HG03432 (cell line): Measurements from ENCODE around the gene CDC27.
"Not testable (repeated sequence)": the region's sequence is repeated elsewhere in the genome, so short reads cannot be mapped to it uniquely, and the experiment has no call there.

Experiments
- ATAC-seq: cut with Tn5 transposase; IDR thresholded peaks from one replicate; pipeline ENCODE4 v1.9.1; 2021; ENCODE audit warnings: mild to moderate bottlenecking, moderate library complexity; ENCODE audit not compliant: unreplicated experiment

The CDC27 gene, protein sequence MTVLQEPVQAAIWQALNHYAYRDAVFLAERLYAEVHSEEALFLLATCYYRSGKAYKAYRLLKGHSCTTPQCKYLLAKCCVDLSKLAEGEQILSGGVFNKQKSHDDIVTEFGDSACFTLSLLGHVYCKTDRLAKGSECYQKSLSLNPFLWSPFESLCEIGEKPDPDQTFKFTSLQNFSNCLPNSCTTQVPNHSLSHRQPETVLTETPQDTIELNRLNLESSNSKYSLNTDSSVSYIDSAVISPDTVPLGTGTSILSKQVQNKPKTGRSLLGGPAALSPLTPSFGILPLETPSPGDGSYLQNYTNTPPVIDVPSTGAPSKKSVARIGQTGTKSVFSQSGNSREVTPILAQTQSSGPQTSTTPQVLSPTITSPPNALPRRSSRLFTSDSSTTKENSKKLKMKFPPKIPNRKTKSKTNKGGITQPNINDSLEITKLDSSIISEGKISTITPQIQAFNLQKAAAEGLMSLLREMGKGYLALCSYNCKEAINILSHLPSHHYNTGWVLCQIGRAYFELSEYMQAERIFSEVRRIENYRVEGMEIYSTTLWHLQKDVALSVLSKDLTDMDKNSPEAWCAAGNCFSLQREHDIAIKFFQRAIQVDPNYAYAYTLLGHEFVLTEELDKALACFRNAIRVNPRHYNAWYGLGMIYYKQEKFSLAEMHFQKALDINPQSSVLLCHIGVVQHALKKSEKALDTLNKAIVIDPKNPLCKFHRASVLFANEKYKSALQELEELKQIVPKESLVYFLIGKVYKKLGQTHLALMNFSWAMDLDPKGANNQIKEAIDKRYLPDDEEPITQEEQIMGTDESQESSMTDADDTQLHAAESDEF

DNA sequence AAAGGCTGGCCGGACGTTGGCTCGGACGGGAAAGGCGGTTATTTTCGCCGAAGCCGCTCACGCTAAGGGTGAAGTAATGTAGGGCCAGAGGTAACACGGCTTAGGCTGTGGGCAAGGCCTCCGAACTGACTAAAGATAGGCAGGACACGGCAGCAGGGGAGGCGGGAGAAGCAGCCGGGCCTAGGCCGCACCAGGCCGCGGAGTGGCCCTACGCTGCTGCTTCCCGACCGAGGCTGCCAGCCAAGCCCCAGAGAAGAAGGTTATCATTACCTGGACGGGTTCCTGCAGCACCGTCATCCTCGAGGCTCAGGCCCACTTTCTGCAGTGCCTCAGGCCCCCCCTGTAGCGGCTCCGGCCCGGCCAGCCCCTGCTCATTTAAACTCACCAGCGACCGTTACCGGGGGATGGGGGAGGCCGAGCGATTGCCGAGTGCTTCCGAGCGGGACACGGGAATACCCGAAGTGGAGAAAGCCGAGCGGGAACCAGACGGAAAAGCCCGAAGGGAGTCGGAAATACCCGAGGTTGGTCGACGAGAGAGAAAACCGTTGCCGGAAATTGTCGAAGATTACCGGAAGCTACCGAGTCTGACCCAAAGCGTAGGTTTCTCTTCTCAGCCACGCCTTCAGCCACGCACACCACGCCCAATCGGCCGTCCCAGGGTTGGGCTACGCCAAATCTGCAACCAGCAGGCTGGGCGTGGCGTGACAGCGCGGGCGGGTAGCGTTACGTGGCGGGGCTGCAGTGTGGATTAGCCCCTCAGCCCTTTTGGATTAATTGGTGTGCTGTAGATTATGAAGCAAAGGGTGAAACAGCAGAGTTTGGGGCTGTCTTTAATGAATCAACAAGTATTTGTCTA is at the start of gene CDC27:
Gene CDC27 (minus strand): TSS at position 420 of the 856 bp plus-strand sequence. CDS start 123 bp downstream, at position 297.
- peak; percentile 92 for ATAC-seq

DNA sequence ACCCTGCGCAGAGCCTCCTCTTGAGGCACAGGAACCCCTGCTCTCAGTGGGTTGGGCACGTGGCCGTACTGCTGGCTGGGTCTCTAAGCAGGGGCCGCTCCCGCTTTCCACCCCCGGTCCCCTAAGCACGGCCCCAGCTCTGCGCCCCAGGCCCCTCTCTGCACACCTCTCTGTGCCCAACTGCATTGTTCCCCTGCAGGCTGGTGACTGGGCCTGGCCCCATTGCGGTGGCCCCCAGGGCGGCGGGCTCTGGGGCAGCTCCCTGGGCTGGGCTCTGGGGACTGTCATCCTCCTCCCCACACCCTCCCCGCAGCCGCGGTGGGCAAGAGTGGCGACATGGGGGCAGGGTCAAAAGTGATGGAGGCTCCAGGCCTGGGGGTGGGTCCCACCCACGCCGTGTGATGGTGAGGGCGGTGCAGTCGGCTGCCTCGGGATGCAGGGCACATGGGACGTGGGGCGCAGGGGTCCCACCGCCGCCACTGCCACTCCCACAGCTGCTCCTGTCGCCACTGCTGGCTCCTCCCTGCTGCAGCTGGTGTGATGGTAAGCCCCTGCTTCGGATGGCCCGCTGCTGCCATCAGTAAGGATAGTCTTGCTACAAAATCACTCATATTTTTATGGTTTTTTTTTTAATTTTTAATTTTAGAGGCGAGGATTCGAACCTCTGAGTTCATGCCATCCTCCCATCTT is 49.4 kb upstream of the CDC27 start:
- ATAC-seq: no peak

DNA sequence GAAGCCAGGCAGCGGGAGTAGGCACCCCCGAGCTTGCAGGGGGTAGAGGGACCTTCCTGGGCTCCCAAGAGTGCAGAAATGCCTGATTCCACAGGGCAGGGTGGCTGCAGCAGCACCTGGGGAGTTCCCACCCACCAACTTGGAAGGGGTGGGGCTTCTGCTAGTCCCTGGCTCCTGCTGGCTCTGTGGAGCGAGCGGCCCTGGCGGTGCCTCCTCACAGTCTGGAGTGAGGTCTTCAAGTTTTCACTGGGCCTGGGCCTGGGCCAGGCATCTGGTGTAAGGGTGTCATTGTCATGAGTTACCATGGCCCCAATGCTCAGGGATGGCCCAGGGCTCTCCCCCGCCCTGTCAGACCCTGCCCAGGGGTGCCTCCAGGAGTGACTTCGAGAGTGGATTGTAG is 48.7 kb upstream of the CDC27 start:
- ATAC-seq: no peak

DNA sequence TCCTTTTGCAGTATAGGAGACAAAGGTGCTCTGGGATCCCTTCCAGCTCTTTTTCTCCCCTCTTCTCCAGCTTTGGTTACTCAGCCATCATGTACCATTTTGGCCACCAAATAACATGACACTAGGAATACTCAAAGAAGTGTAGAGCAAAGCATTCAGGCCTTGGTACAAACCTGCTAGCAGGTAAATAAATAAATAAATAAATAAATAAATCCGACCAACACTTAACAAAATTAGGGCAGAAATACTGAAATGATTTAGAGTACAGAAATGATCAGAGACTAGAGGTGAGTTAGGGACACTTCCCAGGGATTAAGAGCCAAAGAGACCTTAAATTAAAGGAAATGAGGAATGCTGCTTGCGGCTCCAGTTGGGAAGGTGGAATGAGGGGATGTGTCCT is 46.8 kb upstream of the CDC27 start:
- no peak for ATAC-seq

DNA sequence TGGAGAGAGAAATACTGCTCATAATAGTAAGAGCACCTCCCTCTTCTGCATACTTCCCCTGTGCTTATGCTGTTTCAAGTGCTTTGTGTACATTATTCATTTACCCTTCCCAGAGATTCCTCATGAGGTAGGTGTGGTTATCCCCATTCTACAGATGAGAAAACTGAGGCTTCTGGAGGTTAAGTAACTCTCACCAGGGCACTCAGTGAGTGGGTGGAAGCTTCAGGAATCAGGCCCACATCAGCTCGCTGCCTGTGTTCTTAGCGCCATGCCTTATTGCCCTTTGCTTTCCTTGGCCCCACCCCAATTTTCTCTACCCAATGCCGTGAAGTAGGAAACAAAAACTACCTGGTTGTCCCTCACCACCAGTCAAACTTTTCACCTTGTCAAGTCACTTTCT is 46.4 kb upstream of the CDC27 start:
- no peak for ATAC-seq

DNA sequence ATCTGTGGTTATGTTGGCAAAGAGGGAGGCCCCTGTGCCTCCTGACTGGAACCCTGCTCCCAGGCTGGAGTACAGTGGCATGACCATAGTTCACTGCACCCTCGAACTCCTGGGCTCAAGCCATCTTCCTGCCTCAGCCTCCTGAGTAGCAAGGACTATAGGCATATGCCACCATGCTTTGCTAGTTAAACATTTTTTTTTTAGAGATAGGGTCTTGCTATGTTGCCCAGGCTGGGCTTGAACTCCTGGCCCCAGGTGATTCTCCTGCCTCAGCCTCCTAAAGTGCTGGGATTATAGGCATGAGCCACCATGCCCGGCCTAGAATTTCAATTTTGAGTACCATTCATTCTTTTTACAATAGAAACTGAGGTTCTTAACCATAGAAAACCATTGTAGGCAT is 43.4 kb upstream of the CDC27 start:
- ATAC-seq: no peak

DNA sequence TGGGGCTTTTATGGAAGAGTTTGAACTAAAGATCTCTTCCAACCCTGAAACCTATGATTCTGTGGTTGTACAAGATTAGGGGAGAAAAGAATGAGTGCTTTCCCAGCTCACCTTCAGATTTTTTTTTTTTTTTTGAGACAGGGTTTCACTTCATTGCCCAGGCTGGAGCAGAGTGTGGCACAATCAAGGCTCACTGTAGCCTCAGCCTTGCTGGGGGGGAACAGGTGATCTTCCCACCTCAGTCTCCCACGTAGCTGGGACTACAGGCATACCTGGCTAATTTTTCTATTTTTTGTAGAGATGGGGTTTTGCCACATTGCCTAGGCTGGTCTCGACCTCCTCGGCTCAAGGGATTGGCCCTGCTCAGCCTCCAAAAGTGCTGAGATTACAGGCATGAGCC is 42.8 kb upstream of the CDC27 start:
- no peak for ATAC-seq

DNA sequence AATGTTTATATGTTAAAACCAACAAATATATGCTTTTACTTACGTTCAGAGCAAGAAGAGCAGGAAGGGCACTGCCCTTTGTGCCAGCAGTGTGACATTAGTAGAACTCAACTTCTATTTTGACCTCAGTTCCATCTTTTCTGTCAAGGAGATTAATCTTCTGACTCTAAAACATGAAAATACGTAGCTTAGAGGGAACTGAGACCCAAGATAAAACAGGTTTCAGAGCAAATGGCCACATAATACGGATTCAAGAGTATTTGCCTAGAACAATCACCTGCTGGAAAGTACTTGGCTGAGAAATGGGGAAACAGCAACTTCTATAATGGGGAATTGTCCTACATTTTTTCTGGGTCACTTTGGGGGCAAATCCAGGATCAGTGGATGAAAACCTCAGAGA is 42.2 kb upstream of the CDC27 start:
- no peak for ATAC-seq

DNA sequence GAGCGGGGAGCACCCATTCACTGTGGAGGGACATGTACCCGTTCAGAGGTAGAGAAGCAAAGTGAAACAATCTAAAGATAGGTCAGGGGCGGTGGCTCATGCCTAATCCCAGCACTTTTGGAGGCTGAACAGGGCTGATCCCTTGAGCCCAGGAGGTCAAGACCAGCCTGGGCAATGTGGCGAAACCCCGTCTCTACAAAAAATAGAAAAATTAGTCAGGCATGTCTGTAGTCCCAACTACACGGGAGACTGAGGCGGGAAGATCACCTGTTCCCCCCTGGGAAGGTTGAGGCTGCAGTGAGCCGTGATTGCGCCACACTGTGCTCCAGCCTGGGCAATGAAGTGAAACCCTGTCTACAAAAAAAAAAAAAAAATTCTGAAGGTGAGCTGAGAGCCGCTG is 41.8 kb upstream of the CDC27 start:
- ATAC-seq: no peak

DNA sequence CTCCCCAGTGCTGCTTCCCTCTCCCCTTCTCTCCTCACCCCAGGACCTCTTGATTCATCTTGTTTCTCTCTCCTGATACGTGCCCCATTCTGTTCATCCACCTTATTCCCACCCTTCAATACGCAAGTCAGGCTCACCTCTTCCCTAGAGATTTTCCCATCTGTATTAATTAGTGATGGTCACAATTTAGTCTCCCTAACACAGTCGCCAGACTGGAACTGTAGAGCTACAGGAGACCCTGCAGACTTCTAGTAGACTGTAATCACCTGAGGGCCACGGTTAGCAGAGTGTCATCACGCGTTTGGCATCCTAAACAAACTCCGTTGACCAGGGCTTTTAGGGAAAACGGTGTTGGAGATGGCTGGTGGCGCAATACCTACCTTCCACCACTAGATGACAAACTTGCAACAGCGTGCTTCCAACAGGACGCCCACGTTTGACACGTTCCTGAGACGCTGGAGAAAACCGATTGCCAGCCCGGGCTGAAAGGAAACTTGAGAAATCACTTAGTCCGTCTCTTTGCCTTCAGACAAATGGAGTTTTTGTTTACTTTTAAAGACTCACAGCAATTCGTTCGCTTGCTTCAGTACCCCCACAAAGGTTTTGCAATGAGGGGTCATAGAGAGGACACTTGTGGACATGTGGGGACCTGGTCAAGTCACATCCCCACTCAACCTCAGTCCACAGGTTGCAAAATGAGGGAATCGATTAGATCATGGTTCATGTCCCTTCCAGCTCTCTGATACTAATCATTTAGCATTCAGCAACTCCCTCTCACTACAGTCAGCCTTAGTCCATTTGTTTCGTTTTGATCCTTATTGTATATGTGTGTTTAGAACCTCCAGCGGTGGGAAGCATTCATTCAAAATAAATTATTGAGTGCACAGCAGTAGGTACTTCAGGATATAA is 40.7 kb upstream of the CDC27 start:
- peak; percentile 51 for ATAC-seq

DNA sequence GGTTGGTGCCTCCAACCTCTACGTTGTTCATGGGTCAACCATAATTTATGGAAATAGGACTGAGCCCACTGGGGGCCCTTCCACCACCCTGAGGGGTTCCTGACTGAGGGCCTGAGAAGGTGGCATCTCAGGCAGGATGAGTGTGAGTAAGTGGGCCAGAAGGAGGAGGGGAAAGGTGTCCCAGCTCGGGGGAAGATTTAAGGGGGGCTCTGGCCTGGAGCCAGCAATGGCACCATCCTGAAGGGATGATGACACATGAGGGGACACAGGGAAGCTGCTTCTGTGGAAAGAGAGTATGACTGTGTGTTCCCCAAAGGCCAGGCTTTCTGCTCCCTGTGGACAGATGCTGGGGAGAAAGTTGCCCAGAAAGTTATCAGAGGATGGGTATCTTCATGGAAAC is 38.8 kb upstream of the CDC27 start:
- no peak for ATAC-seq

DNA sequence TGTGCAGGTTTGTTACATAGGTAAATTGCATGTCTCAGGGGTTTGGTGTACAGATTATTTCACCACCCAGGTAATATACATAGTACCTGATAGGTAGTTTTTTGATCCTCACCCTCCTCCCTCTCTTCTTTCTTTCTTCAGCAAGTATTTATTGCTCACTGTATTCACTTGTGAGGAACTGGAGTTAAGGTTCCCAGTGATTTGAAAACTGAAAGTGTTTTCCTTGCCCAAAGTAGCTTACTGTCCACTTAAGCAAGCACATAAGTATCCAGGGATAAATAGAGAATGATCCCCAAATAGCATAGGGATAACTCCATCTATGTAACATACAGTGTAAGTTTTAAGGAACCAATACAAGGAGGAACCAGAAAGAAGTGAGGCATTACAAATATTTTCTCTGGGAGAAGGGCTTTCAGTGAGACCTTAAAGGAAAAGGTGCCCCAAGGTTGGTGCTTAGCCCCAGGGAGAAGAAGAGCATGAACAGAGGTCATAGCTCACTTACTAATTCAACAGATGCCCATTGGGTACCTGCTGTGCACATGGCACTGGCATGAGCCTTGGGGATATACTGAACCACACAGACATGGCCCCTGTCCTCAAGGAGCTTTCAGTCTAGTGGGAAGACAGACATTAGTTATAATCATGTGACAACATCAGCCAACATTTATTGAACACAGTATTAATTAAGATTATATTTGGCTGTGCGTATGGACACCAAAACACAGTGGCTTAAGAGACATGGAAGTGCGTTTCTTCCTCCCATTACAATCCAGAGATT is 37.0 kb upstream of the CDC27 start:
- ATAC-seq: no peak

DNA sequence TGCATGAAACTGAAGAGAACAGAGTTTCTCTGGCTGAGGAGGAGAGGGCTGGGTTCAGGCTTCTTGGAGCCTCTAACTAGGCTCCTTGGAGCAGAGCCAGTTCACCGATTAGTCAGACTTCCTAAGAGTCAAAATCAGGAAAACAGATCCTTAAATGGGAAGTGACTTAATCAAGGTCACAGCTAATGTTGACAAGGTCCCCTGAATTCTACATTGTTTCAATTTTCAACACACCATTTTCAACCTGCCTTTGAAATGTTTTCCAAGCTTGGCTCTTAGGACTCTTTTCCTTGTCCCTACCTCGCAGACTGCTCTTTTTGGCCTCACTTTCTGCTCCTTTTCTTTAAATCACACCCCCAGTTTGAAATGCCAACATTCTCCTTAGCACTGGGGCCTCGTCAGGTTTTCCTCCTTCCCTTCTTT is 36.4 kb upstream of the CDC27 start:
- ATAC-seq: no peak

DNA sequence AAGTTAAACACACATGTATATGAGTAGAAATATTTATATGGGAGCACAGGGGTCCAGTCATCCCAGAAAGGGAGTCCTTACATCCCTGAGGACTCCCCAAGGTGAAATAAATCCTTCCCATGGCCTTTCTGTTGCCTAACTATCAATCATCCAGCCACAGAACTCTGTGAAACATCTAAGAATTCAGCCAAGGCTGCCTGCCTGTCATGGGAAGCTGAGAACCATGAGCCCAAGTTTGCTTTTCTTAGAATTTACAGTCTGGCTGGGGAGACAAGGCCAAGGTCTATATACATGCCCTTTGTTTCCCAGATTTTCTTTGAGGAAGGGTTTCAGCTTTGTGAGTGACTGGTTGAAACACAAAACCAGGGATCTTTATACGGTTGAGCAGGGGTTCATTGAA is 35.9 kb upstream of the CDC27 start:
- ATAC-seq: no peak

DNA sequence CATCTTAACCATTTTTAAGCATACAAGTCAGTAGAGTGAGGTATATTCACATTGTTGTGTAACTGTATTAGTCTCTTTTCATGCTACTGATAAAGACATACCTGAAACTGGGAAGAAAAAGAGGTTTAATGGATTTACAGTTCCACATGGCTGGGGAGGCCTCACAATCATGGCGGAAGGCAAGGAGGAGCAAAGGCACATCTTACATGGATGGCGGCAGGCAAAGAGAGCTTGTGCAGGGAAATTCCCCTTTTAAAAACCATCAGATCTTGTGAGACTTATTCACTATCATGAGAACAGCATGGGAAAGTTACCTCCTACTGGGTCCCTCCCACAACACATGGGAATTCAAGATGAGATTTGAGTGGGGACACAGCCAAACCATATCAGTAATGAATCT is 35.0 kb upstream of the CDC27 start:
- ATAC-seq: not testable (repeated sequence)

DNA sequence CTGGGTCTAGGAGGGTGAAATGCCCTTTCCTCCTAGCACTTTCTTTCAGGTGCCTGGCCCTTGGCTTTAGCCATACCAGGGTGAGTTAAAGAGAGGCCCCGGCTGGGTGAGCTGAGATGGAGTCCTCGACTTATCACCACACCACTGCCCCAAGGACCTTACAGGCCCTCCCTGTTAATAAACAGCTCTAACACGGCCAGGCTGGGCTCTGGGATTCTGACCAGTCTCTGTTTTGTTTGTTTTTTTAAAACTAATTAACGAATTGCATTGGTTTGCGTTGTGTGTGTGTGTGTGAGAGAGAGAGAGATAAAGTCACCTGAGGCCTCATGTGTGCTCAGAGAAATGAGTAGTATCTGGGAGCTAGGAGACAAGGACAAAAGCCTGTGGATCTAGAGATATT is 34.4 kb upstream of the CDC27 start:
- no peak for ATAC-seq

DNA sequence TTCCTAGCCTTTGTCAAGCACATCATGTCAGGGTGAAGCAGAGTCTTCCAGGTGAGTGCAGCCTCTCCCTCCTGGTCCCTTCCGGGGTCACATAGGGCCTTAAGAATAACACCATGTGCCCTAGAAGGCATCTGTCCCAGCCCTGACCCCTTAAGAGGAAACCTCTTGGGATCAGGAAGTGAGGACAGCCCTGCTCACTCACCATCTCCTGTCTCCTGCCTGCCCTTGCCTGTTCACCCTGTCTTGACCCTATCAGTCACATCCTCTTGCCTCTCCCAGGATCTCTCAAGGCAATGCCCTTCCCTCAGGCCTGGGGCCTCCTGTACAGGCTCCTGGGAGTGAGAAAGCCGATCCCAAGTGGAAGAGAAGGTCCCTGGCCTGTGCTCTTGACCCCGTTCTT is 33.9 kb upstream of the CDC27 start:
- no peak for ATAC-seq

DNA sequence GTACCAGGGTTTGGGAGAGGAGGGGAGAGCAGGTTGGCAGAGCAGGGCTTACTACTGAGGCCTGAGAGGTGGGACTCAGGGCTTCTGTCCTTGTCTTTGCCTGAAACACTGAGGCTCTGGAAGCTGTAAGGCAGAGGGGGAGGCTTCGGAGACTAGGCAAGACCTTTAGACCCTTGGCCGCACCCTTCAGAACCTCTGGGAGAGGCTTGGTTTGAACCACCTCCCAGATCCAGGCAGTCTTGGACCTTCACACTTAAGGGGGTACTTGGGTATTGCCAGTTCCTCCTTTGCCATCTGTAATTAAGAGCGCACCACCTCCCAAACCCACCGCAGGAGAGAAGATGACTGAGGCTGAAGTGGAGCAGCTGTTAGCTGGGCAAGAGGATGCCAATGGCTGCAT is 33.0 kb upstream of the CDC27 start:
- ATAC-seq: no peak

DNA sequence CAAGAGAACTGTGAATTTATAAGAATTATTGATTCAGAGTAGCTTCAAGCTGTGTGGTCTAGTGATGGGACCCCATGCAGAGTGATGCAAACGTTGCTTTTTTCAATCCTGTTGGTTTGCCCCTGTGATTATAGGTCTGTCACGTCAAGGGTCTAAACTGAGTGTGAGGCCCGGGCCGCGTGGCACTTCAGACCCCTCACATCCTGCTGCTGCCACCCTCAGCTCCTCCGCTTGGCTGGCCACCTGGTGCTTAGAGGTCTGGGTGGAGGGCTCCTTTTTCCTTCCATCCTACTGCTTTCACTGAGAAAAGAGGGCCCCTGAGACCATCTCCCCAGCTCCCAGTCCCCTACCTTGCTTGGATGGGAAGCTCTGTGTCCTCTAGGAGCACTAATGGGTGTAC is 32.1 kb upstream of the CDC27 start:
- no peak for ATAC-seq
